ENCODE results near the gene TBC1D12.

DNA sequence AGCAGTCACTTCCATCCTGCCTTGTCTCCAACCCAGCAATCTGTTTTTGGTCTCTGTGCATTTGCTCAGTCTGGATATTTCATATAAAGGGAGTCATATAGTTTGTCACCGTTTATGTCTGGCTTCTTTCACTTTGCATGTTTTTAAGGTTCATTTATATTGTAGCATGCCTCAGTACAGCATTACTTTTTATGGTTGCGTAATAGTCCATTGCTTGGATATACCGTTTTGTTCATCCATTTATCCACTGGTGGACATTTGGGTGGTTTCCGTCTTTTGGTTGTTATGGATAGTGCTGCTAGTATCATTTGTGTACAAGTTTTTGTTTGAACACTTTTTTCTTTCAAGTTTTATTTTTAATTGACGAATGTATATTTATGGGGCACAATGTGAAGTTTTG is 18.2 kb downstream of the TBC1D12 start:
- TF ChIP-seq, protein P1, sequence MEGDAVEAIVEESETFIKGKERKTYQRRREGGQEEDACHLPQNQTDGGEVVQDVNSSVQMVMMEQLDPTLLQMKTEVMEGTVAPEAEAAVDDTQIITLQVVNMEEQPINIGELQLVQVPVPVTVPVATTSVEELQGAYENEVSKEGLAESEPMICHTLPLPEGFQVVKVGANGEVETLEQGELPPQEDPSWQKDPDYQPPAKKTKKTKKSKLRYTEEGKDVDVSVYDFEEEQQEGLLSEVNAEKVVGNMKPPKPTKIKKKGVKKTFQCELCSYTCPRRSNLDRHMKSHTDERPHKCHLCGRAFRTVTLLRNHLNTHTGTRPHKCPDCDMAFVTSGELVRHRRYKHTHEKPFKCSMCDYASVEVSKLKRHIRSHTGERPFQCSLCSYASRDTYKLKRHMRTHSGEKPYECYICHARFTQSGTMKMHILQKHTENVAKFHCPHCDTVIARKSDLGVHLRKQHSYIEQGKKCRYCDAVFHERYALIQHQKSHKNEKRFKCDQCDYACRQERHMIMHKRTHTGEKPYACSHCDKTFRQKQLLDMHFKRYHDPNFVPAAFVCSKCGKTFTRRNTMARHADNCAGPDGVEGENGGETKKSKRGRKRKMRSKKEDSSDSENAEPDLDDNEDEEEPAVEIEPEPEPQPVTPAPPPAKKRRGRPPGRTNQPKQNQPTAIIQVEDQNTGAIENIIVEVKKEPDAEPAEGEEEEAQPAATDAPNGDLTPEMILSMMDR (IDR thresholded peaks at IDR 0.05), result no peak
- no peak for TF ChIP-seq POLR2A (IDR thresholded peaks at IDR 0.05)
